Measurements from ENCODE around the gene WSB2.
"Not testable (repeated sequence)": the region's sequence is repeated elsewhere in the genome, so short reads cannot be mapped to it uniquely, and the experiment has no call there.

WSB2 gene

GRCh38 chr12:118034429-118035189, 26.4 kb downstream of the WSB2 start:
- DNase-seq, result peak; percentile 63

- no peak for DNase-seq
These were observed 27.1 kb downstream of the WSB2 start for GRCh38 chr12:118033902-118034301.

GRCh38 chr12:118033323-118033722, 27.7 kb downstream of the WSB2 start:
- no peak for DNase-seq

GRCh38 chr12:118032188-118032587, 28.8 kb downstream of the WSB2 start:
- DNase-seq, result no peak

- no peak for DNase-seq
These were observed 31.8 kb downstream of the WSB2 start for GRCh38 chr12:118029166-118029565.

- DNase-seq, result no peak
These were observed 35.8 kb downstream of the WSB2 start for GRCh38 chr12:118025168-118025567.

- DNase-seq, result no peak
These were observed 37.6 kb downstream of the WSB2 start for GRCh38 chr12:118023301-118023860.

GRCh38 chr12:118022728-118023109, 38.3 kb downstream of the WSB2 start:
- no peak for DNase-seq

GRCh38 chr12:118022097-118022727, 38.8 kb downstream of the WSB2 start:
- not testable (repeated sequence) for DNase-seq

- no peak for DNase-seq
These were observed 40.9 kb downstream of the WSB2 start for GRCh38 chr12:118020036-118020435.

- DNase-seq, result no peak
These were observed 43.1 kb downstream of the WSB2 start for GRCh38 chr12:118017926-118018325.

GRCh38 chr12:118016424-118017264, 44.3 kb downstream of the WSB2 start, which contains the start of gene RFC5:
TSS of gene RFC5 (plus strand) at chr12:118016703. CDS start at chr12:118016828, 125 bp downstream.
- peak; percentile 96 for DNase-seq

- no peak for DNase-seq
These were observed 45.0 kb downstream of the WSB2 start for GRCh38 chr12:118015944-118016343.

- DNase-seq, result no peak
These were observed 45.7 kb downstream of the WSB2 start for GRCh38 chr12:118015306-118015705.

- DNase-seq, result no peak
These were observed 47.7 kb downstream of the WSB2 start for GRCh38 chr12:118013283-118013682.

- no peak for DNase-seq
These were observed 49.0 kb downstream of the WSB2 start for GRCh38 chr12:118011961-118012360.

- no peak for DNase-seq
These were observed 49.6 kb downstream of the WSB2 start for GRCh38 chr12:118011377-118011776.

GRCh38 chr12:118010903-118011302, 50.1 kb downstream of the WSB2 start:
- DNase-seq, result no peak

- DNase-seq, result not testable (repeated sequence)
These were observed 61.2 kb downstream of the WSB2 start for GRCh38 chr12:117999806-118000205.

- no peak for DNase-seq
These were observed 62.3 kb downstream of the WSB2 start for GRCh38 chr12:117998719-117999118.

GRCh38 chr12:117994551-117995438, 66.2 kb downstream of the WSB2 start:
- no peak for DNase-seq

All from fibroblast of skin of back (primary cell).